GM19452 (cell line): Measurements from ENCODE around the gene LYRM1.

Experiments used
- ATAC-seq: cut with Tn5 transposase; IDR thresholded peaks from one replicate; pipeline ENCODE4 v1.9.1; 2021; ENCODE audit not compliant: unreplicated experiment

Gene LYRM1

DNA sequence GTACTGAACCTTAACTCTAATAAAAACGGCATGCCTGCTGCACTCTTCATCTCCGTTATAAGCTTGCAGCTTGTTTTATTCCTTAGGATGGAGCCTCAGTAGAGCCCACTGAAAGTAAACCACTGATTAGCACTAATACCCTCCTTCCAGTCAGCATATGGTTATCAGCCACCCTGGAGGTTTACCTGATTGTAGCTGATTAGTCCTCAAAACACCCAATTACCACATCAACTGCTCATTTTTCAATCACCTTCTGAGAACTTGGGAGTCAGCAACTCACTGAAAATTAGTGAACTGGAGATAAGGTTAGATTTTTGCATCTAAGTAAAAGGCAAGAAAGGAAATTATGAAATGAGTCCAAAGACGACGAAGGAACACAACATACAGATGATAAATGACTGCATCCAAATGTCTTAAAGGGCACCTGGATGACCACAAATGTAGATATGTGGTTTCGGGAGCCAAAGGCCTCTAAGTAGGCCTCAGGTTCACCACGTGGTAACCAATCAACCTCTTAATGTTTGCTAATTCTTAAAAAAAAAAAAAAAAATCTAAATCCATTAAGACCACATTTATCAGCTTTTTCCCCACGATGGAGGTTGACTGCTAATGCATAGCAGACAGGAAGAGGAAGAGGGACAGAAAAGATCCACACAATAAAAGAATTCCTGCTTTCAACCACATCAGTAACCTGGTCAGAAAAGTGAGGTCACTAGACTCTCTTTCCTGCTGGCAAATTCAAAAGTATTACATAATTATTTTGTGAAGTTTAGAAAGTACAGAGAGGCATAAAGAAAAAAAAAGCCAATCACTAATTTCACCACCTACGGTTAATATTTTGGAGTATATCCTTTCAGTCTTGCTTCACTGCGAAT is 28.4 kb upstream of the LYRM1 start:
- no peak for ATAC-seq

GRCh38 chr16:20873331-20873730 is 27.2 kb upstream of the LYRM1 start:
- ATAC-seq = no peak

GRCh38 chr16:20874088-20874581 is 26.4 kb upstream of the LYRM1 start:
- no peak for ATAC-seq

DNA sequence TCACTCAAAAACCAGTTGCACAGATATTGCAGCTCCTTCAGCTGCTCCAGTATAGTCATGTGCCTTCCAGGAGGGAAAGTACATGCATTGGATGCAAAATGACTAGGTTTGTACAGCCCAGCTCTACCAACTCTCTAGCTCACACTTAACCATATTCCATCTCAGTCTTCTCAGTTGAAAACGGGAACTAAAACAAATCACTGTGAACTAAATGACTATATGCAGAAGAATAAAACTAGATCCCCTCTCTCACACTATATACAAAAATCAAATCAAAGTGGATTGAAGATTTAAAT is 25.3 kb upstream of the LYRM1 start:
- ATAC-seq = no peak

GRCh38 chr16:20878682-20879147 is 21.9 kb upstream of the LYRM1 start:
- ATAC-seq = peak; percentile 3

DNA sequence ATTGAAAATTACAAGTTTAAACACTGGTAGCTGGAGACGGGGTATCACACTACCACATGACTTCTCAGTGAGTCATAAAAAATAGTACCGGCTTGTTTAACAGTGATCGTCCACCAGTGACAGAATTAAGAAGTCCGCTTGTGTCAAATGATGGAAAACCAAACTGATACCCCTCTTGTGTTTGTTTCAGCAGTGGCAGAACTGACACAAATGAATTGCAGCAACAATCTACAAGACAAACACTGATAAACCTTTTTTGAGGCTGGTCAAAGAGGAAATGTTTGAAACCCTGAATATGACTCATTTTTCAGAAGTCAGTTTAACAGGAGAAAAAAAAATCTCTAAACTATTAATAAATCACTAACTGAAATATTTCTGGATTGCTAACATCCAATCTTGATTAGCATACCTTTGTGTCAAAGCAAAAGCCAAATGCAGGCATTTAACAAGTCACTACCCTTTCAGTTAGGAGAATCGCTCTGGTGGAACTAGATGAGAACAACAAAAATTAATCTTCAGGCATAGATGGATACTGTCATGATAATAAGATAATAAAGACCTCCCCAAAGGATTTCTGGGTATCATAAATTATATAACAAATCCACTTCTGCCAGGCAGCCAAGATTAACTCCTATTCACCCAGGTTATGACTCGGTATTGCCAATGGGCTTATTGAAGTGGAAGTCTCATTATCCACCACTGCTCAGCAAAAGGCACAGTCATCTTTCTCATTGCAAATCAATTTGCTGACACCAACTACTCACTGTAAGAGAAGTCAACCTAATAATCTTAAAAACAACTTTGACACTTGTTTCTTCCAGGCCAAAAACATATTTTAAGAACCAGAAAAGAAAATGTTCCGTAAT is 21.2 kb upstream of the LYRM1 start:
- peak; percentile 34 for ATAC-seq

DNA sequence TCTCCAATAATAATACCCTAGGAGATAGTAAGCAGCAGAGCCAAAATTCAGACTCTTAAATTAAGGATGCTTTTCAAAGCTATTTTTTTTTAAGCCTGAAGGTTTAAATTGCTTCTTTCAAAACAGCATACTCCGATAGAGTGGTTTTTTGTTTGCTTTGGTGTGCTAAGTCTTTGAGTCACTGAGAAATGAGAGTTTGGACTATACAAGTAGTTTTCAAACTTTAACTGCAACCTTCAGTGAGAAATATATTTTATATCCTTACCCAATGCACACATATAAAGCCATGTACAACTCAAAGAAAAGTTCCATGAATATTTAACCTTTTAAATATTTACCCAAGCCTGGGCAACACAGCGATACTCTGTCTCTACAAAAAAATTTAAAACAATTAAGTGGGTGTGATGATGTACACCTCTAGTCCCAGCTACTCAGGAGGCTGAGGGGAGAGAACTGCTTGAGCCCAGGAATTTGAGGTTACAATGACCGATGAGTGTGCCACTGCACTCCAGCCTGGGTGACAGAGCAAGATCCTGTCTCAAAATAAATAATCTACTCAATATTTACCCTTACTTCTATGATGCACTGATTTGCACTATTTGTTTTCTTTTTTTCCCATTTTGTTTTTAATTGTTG is 19.6 kb upstream of the LYRM1 start:
- ATAC-seq = no peak

GRCh38 chr16:20881503-20881878 is 19.1 kb upstream of the LYRM1 start:
- no peak for ATAC-seq

DNA sequence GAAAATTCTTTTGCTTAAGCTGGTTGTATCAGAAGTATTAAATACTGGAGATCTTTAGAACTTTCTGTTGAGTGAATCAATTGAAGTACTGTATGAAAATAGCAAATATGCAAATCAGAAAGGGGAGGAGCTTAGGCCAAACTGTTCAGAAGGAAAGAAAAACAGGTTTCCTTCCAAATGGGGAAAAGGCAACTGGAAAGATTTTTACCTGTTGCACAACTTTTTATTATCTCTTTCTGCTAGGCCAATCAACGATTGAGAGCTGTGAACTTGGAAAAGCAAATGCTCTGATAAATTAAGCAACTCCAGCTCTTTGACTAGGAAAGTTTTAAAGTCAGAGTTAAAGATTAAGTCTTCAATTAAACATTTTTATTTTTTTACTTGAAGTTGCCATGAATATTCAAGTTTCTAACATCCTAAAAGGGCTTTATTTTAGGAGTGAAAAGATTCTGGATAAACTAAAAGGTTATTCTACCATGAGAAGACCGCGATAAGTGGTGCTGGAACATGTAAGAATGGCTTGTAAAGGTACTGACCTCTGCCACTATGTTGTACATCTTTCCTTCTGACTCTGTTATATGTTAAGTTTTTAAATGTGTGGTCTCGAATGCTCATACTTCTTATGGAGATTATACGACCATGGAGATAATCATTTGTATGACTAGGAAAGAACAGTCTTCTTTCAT is 16.9 kb upstream of the LYRM1 start:
- no peak for ATAC-seq

DNA sequence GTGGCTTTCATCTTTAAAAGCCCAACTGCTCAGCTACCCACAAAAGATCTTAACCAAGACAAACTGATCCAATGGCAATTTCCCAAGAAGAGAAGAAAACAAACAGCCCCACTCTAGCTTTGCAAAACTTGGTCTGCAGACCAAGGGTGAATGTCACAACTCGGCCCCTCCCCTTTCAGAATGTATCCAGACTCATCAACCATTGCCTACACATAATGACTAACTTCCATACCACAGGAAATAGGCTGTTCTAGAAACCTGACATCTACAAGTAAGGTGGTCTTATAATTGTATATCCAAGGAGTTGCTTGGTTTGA is 16.4 kb upstream of the LYRM1 start:
- no peak for ATAC-seq

- ATAC-seq = no peak
Observed at GRCh38 chr16:20886320-20886719, 14.3 kb upstream of the LYRM1 start.

DNA sequence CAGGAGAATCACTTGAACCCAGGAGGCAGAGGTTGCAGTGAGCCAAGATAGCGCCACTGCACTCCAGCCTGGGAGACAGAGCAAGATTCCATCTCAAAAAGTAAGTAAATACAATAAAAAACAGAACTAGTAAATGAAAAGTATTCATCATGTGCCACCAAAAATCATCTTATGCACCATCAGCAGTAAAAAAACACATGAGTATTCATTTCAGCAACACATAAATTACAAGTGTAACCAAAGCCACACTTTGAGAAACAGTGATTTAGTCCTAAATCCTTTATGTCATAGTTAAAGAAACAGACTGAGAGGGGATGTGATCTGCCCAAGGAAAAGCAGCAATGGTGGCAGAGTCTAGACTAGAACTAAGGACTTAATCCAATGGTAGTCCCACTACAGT is 13.4 kb upstream of the LYRM1 start:
- ATAC-seq = no peak

- ATAC-seq = no peak
Observed at GRCh38 chr16:20889625-20890275, 10.8 kb upstream of the LYRM1 start.

DNA sequence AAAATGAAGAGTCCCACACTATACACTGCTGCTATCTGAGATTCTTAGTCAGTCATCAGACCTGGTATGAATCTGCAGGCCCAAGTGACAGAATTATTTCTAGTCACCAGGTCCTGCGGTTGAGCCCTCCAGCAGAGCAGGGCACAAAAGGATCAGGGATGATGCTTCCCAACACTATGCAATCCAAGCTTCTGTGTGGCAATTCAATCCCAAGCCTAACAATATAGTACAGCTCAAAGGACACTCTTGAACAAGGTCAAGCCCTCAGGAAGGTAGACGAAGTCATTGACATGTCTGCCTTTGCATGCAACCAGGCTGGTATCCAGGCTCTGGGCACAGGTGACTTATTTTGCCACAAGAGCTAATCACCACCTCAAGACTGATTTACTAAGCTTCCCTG is 6.2 kb upstream of the LYRM1 start:
- no peak for ATAC-seq

DNA sequence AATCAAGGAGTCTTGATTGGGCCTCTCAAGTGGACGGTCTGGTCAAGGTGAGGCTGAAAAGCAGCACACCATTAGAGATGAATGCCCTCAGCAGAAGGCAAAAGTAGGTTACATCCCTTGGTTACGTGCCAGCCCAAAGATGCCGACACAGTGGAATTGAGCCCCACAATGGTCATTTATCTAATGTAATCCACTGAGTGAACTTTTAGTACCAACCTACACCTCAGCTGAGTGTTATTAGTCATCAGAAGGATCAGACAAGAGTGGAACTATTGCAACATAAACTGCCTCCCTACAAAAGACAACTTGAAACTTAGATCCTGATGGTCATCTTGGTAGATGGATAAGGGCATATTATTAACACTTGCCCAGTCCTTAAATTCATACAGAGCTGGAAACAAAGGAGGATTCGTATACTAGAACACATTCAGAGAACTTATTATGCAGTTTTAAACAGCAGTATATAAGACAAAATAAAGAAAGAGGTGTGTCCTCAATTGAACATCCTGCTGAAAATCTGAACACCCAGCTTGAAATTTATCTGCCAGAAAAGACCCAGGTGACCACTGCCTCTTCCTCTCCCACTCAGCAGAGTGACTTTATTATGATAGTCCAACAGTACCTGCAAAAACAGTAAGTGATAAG is 3.2 kb upstream of the LYRM1 start:
- no peak for ATAC-seq

DNA sequence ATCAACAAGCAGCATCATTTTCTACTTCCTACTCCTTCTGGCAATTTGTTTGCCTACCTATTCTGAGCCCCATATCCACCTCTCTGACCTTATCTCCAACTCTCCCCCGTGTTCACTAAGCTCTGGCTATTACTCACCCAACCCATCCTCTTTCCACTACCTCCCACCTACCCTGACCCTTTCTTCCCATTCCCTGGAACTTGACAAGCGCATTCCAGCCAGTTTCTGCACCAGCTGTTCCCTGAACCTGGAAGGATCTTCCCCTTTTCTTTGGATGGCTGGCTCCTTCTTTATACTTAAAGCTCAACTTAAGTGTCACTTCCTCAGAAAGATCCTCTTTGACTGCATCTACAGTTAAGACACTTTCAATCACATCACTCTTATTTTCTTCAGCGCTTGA is 2.6 kb upstream of the LYRM1 start:
- ATAC-seq = no peak

GRCh38 chr16:20899071-20899470 is 1.5 kb upstream of the LYRM1 start:
- ATAC-seq = no peak

DNA sequence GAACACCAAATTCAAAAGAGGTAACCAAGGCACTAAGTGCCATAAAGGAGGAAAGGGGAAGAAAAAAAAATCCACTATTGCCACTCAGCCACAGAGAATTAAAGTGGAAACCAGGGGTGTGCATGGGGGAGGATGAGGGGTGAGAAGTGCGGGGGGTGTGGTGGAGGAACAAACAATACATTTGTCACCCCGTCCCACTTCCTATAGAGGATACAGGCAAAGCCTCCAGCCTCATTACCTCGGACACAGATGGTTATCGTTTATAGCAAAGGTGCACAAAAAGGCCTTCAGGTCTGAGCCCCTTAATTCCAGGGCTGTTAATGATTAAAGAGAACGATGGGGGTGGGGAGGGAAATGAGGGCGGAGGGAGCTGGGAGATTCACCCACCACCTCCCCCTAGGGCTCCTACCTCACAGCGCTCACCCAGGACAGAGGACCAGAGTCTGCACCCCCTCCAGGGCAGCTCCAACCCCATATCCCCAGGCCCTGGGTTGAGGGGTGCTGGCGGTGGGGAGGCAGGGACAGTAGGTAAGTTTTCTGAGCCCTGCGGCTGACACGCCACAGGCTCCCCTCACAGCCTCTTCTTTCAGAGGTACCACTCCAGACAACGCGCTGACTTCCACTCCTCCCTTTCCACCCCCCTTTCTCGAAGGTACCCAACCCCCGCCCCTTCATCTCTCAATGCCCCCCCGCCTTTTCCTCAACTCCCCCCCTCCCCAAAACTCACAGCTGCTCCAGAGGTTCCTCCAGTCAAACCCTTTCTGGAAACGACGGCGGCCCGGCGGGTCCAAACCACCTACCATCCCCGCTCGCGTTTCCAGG is 883 bp upstream of the LYRM1 start:
- ATAC-seq = no peak

GRCh38 chr16:20901068-20901435 is 481 bp downstream of the LYRM1 start:
- ATAC-seq = peak; percentile 1
